NOMO-1 (cell line): Measurements from ENCODE around the gene AGTRAP.

ENCODE experiments used
- DNase-seq, 2 experiments: peaks; one replicate each; lab custom pipeline; 2025; ENCODE audit not compliant: unreplicated experiment in 2 of 2; lab: John Stamatoyannopoulos, UW

The AGTRAP gene

GRCh38 chr1:11735854-11736745 is at the start of gene AGTRAP:
TSS of gene AGTRAP (plus strand) at chr1:11736136. CDS start at chr1:11736209, 73 bp downstream.
- peak; percentile 85 to 92 for DNase-seq

DNA sequence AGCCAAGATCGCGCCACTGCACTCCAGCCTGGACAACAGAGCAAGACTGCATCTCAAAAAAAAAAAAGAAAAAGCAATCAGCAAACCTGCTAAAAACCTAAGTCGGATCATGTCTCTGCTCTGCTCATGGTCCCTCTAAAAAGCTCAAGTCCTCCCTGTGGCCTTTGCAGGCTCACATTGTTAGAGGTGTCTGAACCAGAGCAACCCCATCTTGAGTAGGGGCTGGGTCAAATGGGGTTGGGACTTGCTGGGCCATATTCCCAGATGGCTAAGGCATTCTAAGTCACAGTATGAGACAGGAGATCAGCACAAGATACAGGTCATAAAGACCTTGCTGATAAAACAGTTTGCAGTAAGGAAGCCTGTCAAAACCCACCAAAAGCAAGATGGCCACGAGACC is 47.4 kb upstream of the AGTRAP start:
- DNase-seq = no peak

- DNase-seq = no peak
These were observed 45.3 kb upstream of the AGTRAP start for GRCh38 chr1:11690397-11691301.

DNA sequence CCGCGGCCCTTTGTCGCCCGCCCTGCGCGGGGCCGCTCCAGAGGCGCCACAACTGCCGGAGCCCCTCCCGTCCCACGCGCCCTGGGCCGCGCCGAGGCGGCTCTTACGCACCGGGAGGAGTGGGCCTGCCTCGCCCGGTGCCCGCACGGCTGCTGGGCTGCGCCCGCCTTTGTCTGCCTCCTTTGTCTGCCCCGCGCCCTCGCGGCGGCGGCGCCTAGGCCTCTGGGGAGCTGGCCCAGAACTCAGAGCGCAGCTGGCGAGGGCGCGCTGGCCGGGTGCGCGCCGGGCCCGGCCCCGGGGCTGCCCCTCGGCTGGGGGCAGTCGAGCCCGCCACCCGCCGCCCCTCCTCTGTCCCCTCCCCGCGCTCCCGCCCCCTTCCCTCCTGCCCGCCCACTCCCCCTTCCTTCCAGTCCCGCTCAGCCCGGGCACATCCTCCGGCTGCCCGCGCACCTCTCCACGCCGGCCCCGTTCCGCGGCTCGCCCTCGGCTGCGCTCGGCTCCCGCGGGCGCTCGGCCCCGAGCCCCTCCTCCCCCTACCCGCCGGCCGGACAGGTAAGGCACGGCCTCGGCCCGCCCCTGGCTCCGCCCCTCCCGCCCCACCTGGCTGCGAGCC is 44.5 kb upstream of the AGTRAP start, which contains the start of gene DRAXIN:
DRAXIN (plus strand) TSS at position 409 of the 613 bp plus-strand sequence. CDS start 14,549 bp downstream, outside the sequence.
- no peak for DNase-seq

DNA sequence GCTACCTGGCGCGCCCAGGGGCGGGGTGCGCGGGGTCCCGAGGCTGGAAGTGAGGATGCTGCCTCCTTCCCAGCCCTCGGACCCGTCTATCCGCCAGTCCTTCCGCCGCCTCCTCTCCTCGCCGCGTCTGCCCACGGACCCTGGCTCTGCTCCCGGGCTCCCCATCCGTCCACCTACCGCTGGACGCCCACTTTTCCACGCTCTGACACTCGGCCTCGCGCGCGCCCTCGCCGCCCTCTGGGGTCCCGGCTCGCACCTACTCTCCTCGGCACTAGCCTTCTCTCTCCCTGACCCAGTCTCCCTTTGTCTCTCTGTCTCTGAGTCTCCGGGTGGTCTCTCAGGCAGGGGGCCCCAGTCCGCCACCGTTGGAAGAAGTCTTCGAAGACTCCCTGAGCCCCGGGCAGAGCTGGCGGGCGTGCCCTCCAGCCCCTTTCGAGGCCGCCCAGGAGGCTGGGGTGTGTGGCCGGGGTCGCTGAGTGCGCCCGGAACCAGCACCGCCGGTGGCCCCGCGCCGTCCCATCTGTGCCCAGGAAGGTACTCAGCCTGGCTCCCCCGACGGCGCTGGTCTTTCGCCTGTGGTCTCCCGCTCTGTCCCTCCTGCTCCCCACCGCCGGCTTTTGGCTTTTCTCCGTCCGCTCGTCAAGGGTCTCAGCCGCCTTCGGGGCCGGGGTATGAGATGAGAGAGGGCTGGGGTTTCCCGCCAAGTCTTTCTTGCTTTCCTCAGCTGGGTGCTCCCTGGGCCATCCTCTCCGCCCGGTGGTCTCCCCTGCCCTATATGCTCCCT is 43.8 kb upstream of the AGTRAP start:
- no peak for DNase-seq

DNA sequence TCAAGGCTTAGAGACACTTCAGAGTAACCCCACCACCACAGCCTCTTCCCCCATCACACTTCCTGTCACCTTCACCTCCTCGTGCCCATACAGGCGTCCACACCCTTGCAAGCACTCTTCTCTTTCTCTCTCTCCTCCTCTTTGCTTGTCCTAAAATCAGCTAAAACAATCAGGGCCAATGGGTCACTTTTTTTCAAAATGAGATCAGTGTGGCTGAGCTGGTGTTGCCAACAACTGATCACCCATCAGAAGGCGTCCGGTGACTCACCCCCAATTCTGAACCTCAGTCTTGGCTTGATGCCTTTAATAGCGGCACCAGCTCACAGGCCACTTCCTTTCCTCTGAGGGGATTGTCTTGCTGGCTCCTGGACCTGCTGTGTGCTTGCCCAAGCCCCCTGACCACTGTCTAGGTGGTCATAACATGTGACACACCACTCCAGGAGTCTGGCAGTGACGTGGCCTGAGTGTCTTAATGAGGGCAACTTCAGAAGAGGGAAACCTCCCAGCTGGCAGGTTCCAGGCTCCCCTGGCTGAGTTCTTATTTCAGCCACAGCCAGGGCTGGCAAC is 42.8 kb upstream of the AGTRAP start:
- peak; percentile 47 to 50 for DNase-seq

- DNase-seq = no peak
These were observed 42.0 kb upstream of the AGTRAP start for GRCh38 chr1:11693917-11694316.

DNA sequence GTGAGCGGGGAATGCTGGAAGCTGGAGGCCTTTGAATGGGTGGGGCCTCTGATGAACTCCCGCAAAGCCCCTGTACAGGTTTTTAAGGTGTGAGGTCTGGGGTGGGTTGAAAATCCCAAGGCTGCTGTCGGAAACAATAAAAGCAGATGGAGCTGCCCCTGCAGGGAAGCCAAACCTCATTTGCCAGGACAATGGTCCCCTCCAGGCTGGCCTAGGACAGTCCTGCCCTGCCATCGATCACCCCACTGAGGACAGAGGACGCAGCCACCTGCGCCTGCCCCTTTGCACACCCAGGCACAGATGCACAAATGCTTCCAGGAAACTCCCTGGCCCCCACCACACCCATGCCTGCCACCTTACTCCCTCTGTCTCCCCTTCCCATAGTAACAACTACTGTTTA is 40.1 kb upstream of the AGTRAP start:
- no peak for DNase-seq

DNA sequence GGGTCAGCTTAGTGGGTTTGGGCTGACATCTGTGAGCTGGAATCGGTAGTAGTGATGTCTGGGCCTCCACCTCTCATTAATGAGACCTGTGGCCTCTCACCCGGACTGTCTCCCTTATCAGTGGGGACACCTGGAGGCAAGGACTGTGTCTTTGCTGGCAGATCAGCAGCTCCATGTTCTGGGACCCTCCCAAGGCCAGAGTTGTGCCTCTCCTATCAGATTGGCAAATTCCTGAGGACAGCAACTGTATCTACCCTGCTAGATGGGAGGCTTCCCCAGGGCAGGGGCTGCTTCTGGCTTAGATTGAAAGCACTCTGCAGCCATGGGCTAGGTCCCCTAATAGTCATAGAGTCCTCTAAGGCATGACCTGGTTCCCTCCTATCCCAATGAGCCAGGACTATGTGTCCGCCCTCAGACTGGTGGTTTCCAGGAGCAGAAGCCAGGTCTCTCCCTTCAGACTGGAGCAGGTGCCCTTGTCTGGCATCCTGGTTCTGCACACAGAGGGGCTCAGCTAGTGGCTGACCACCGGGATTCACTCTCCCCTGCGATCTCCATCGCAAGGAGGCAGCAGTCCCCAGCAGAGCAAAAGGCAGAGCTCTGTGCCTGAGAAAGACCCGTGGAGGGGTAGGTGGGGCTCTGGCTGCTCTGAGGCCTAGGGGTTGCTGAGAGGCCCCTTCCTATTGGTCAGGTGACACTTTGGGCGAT is 38.6 kb upstream of the AGTRAP start:
- no peak for DNase-seq

DNA sequence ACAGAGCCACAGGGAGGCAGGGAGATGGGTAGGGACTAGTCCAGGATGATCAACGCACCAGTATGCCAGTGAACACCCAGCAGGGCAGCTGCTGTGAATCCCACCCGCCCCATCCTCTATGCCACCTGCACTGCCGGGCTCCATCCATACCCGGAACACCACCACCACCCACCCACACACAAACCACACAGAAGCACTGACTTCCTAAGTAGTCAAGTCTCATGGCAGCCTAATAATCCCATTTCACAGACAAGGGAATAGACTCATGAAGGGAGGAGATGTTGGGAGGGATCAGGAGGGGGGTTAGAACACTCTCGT is 38.1 kb upstream of the AGTRAP start:
- no peak for DNase-seq

GRCh38 chr1:11700601-11701467 is 35.1 kb upstream of the AGTRAP start:
- no peak for DNase-seq

DNA sequence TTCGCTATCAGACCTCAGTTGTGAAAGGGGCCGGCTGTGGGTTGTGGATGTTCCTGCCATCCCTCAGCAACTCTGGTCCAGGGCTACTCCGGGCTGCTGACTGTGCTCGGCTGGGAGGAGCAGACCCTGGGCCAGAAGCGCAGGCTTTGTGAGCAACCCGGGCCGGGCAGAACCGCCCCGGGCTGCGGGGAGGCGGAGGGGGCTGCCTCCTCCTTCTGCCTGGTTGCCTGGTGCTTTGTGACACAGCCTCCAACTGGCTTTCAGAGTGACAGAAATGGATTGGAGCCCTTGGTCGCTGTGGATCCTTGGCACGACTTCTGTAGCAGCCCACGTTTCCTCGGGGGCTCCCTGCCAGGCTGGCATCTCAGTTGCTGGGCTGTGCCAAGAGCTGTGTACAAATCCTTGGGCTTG is 34.4 kb upstream of the AGTRAP start:
- no peak for DNase-seq

GRCh38 chr1:11701981-11702803 is 33.7 kb upstream of the AGTRAP start:
- no peak for DNase-seq

- DNase-seq = no peak
These were observed 32.4 kb upstream of the AGTRAP start for GRCh38 chr1:11703357-11704193.

DNA sequence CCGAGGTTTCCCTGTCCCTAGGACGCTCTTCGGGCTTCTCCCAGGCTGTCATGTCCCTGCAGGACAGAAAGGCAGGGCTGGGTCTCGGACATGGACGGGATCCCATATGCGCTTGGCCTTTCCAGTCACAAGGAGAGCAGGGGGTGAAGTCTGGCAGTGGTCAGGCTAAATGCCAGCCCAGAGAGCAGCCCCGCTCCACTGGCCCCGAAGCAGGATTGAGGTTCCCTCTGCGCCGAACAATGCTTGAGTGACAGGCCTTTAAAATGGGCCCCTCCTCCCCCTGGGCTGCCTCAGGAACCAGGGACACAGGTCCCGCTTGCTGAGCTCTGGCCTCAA is 31.8 kb upstream of the AGTRAP start:
- DNase-seq = no peak

GRCh38 chr1:11704691-11705475 is 31.1 kb upstream of the AGTRAP start:
- DNase-seq = no peak
